Measurements from ENCODE around the gene RNF212.
"Not testable (repeated sequence)": the region's sequence is repeated elsewhere in the genome, so short reads cannot be mapped to it uniquely, and the experiment has no call there.

Gene RNF212

GRCh38 chr4:1047976-1048772, 65.2 kb downstream of the RNF212 start:
- DNase-seq = no peak

- DNase-seq = no peak
Observed at GRCh38 chr4:1047106-1047975, 66.0 kb downstream of the RNF212 start.

GRCh38 chr4:1046581-1047011, 66.8 kb downstream of the RNF212 start:
- DNase-seq = not testable (repeated sequence)

GRCh38 chr4:1045595-1046201, 67.7 kb downstream of the RNF212 start:
- DNase-seq = no peak

GRCh38 chr4:1045193-1045594, 68.2 kb downstream of the RNF212 start:
- no peak for DNase-seq

GRCh38 chr4:1044469-1045192, 68.7 kb downstream of the RNF212 start:
- DNase-seq = no peak

GRCh38 chr4:1043651-1044468, 69.5 kb downstream of the RNF212 start:
- peak in 1 of 2 experiments; percentile 24 for DNase-seq

- no peak for DNase-seq
Observed at GRCh38 chr4:1043162-1043561, 70.2 kb downstream of the RNF212 start.

GRCh38 chr4:1042352-1043055, 70.9 kb downstream of the RNF212 start:
- no peak for DNase-seq

- DNase-seq = no peak
Observed at GRCh38 chr4:1041936-1042330, 71.4 kb downstream of the RNF212 start.

- DNase-seq = no peak
Observed at GRCh38 chr4:1041147-1041935, 72.0 kb downstream of the RNF212 start.

- no peak for DNase-seq
Observed at GRCh38 chr4:1040344-1041146, 72.8 kb downstream of the RNF212 start.

GRCh38 chr4:1039493-1040343, 73.6 kb downstream of the RNF212 start:
- no peak for DNase-seq

- DNase-seq = no peak
Observed at GRCh38 chr4:1038948-1039492, 74.3 kb downstream of the RNF212 start.

GRCh38 chr4:1036976-1037810, 76.2 kb downstream of the RNF212 start:
- no peak for DNase-seq

GRCh38 chr4:1036095-1036494, 77.3 kb downstream of the RNF212 start:
- no peak for DNase-seq

- DNase-seq = no peak
Observed at GRCh38 chr4:1035510-1035909, 77.9 kb downstream of the RNF212 start.

Measured in stimulated activated CD4-positive, alpha-beta T cell treated with anti-CD3 and anti-CD28 coated beads, Interleukin-4, amount 100 ng/mL, for 4 hours (primary cell).